HG03039 (cell line): Measurements from ENCODE around the gene DAZL.

Experiments
- ATAC-seq: cut with Tn5 transposase; IDR thresholded peaks from one replicate; pipeline ENCODE4 v1.9.1; 2021; ENCODE audit warnings: mild to moderate bottlenecking, moderate library complexity; ENCODE audit not compliant: unreplicated experiment

The DAZL gene

GRCh38 chr3:16546186-16547010, 58.8 kb downstream of the DAZL start:
- ATAC-seq = no peak

GRCh38 chr3:16545413-16546185, 59.6 kb downstream of the DAZL start:
- no peak for ATAC-seq

- ATAC-seq = no peak
Measured at GRCh38 chr3:16543242-16543864, 61.9 kb downstream of the DAZL start.

GRCh38 chr3:16538507-16538906, 66.7 kb downstream of the DAZL start:
- ATAC-seq = no peak

- no peak for ATAC-seq
Measured at GRCh38 chr3:16536996-16537395, 68.2 kb downstream of the DAZL start.
